Measurements from ENCODE around the gene MTMR8. TPM values are rescaled to one million over a fixed set of nuclear protein-coding genes. Genes with fewer than 3 reads are reported as not detected.

Gene MTMR8
- total RNA-seq, 1 experiment from 2014 or later = not detected

GRCh38 chrX:64379924-64380323 is 15.3 kb downstream of the MTMR8 start:
- POLR2A ChIA-PET = no interaction called here

GRCh38 chrX:64377753-64378152 is 17.5 kb downstream of the MTMR8 start:
- Mint-ChIP-seq H3K27me3 (ENCODE audit: insufficient read depth, unreplicated experiment) (no peaks in the 10 kb centered on the region), H3K9me3 (ENCODE audit: unreplicated experiment) (peaks cover 45% of the 10 kb centered on the region), H3K36me3 (ENCODE audit: insufficient read depth, unreplicated experiment) (no peaks in the 10 kb centered on the region), H3K4me1 (ENCODE audit: insufficient read depth, unreplicated experiment) (no peaks in the 10 kb centered on the region), H3K4me3 (ENCODE audit: unreplicated experiment) (no peak overlapping the region), H3K27ac (ENCODE audit: low read depth, unreplicated experiment) (no peak overlapping the region)
- intact Hi-C loops (cut with micrococcal nuclease) = no loop called here
- POLR2A ChIA-PET = interaction anchor here (0.6 kb wide), 1 partner anchor 848 kb away, joined by 3 read pairs; no protein-coding TSS in a partner anchor
- TF ChIP-seq CTCF (IDR thresholded peaks at IDR 0.05; ENCODE audit: unreplicated experiment) = no peak
- CTCF ChIA-PET = no interaction called here
- no peak for DNase-seq (ENCODE audit: unreplicated experiment)
- no TSS peak for BruUV-seq (replicated peaks)

More at GRCh38 chrX:64379924-64380323, 15.3 kb downstream of the MTMR8 start:
- intact Hi-C loops (cut with micrococcal nuclease) = no loop called here
- Mint-ChIP-seq H3K4me1 (ENCODE audit: insufficient read depth, unreplicated experiment) (no peaks in the 10 kb centered on the region), H3K4me3 (ENCODE audit: unreplicated experiment) (no peak overlapping the region), H3K27ac (ENCODE audit: low read depth, unreplicated experiment) (no peak overlapping the region), H3K9me3 (ENCODE audit: unreplicated experiment) (peaks cover 28% of the 10 kb centered on the region), H3K36me3 (ENCODE audit: insufficient read depth, unreplicated experiment) (no peaks in the 10 kb centered on the region), H3K27me3 (ENCODE audit: insufficient read depth, unreplicated experiment) (no peaks in the 10 kb centered on the region)
- no TSS peak for BruUV-seq (replicated peaks)
- no peak for TF ChIP-seq CTCF (IDR thresholded peaks at IDR 0.05; ENCODE audit: unreplicated experiment)
- CTCF ChIA-PET = no interaction called here
- DNase-seq (ENCODE audit: unreplicated experiment) = no peak

- Mint-ChIP-seq H3K9me3 (ENCODE audit: unreplicated experiment) (peaks cover 54% of the 10 kb centered on the region), H3K4me1 (ENCODE audit: insufficient read depth, unreplicated experiment) (no peaks in the 10 kb centered on the region), H3K27ac (ENCODE audit: low read depth, unreplicated experiment) (no peak overlapping the region), H3K36me3 (ENCODE audit: insufficient read depth, unreplicated experiment) (no peaks in the 10 kb centered on the region), H3K27me3 (ENCODE audit: insufficient read depth, unreplicated experiment) (no peaks in the 10 kb centered on the region), H3K4me3 (ENCODE audit: unreplicated experiment) (no peak overlapping the region)
- no TSS peak for BruUV-seq (replicated peaks)
- no peak for TF ChIP-seq CTCF (IDR thresholded peaks at IDR 0.05; ENCODE audit: unreplicated experiment)
- intact Hi-C loops (cut with micrococcal nuclease) = no loop called here
- ChIA-PET CTCF (no interaction called here), POLR2A (no interaction called here)
- no peak for DNase-seq (ENCODE audit: unreplicated experiment)
These were observed 43.2 kb downstream of the MTMR8 start for GRCh38 chrX:64352081-64352480.

DNA sequence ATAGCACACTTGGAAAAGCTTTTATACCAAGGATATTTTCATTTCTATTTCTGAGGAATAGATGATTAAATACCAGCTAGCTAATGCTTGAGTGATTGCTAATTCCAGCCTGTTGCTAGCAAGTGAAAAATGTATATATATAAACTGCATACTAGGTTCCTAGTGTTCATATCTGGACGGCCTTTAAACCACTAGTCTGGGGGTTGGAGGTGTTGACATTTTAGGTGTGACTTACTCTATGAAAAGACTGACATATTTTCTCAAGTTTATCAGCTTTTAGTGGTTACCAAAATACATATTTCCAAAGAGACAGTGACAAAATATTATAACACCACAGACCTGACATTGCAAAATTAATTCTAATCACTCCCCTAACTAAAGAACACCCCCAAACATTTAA is 44.7 kb downstream of the MTMR8 start:
- H3K36me3 Mint-ChIP-seq (ENCODE audit: insufficient read depth, unreplicated experiment) = no peaks in the 10 kb centered on the region

More for the DNA sequence above, 44.7 kb downstream of the MTMR8 start:
- ChIA-PET POLR2A (no interaction called here), CTCF (no interaction called here)
- BruUV-seq (replicated peaks) = no TSS peak
- DNase-seq (ENCODE audit: unreplicated experiment) = no peak
- Mint-ChIP-seq H3K9me3 (ENCODE audit: unreplicated experiment) (peaks cover 38% of the 10 kb centered on the region), H3K4me3 (ENCODE audit: unreplicated experiment) (no peak overlapping the region), H3K4me1 (ENCODE audit: insufficient read depth, unreplicated experiment) (no peaks in the 10 kb centered on the region), H3K27me3 (ENCODE audit: insufficient read depth, unreplicated experiment) (no peaks in the 10 kb centered on the region), H3K27ac (ENCODE audit: low read depth, unreplicated experiment) (no peak overlapping the region)
- TF ChIP-seq CTCF (IDR thresholded peaks at IDR 0.05; ENCODE audit: unreplicated experiment) = no peak
- intact Hi-C loops (cut with micrococcal nuclease) = no loop called here
